ENCODE measurements around the gene BST1. TPM values are rescaled to one million over a fixed set of nuclear protein-coding genes. Genes with fewer than 3 reads are reported as not detected.

The BST1 gene
- total and polyA plus RNA-seq, 10 of the 15 experiments (the other 5 are each of a cell fraction or from before 2014, with no cell fraction given), result 0.04 to 0.42 (median 0.11) TPM; not detected in 1

GRCh38 chr4:15738877-15739276 lies 36.0 kb downstream of the BST1 start (continued):
- TF ChIP-seq STAT3 (IDR thresholded peaks at IDR 0.05; ENCODE audit: low read depth, low read length) (no peak), IKZF1 (conservative IDR thresholded peaks at IDR 0.05) (no peak), STAT1 (conservative IDR thresholded peaks at IDR 0.05) (no peak), MYC (IDR thresholded peaks at IDR 0.05; ENCODE audit: insufficient read depth, insufficient read length, insufficient replicate concordance, low read length, severe bottlenecking) (no peak)

- in situ Hi-C loops (cut with MboI), result no loop called here
- ATAC-seq (no peak), FAIRE-seq (no peak), DNase-seq (ENCODE audit: low read depth, low spot score) (no peak)
- Histone ChIP-seq H3K4me3 (no peak overlapping the region), H3K36me3 (ENCODE audit: control insufficient read depth in 2 of 2, insufficient read depth in 2 of 2, low read length in 1 of 2) (no peaks in the 10 kb centered on the region), H3K4me1 (ENCODE audit: control insufficient read depth, insufficient read depth, low read length) (no peaks in the 10 kb centered on the region), H3K9ac (ENCODE audit: control insufficient read depth, insufficient read depth, low read length) (no peak overlapping the region), H3K79me2 (ENCODE audit: control insufficient read depth, insufficient read depth, low read length) (no peaks in the 10 kb centered on the region), H4K20me1 (ENCODE audit: control insufficient read depth, insufficient read depth) (no peaks in the 10 kb centered on the region), H2AFZ (ENCODE audit: control insufficient read depth, low read depth, low read length) (no peak overlapping the region), H3K9me3 (replicated peaks; ENCODE audit: control insufficient read depth, insufficient read depth, low read length) (no peaks in the 10 kb centered on the region; the same call in 1 of the 3 replicates), H3K27me3 (replicated peaks in 1 of 2; ENCODE audit: control insufficient read depth in 2 of 2, insufficient read depth in 2 of 2, low read length in 1 of 2) (no peaks in the 10 kb centered on the region; a peak in 1 of 4 replicates), H3K27ac (ENCODE audit: control insufficient read depth, insufficient read depth) (no peak overlapping the region), H3K4me2 (ENCODE audit: control insufficient read depth, insufficient read depth) (no peak overlapping the region)
- intact Hi-C loops (cut with micrococcal nuclease; ENCODE audit: unreplicated experiment), result no loop called here
- ChIA-PET SMC1A (ENCODE audit: uncharacterized antibody, unreplicated experiment) (interaction anchor here (0.9 to 3.7 kb wide), 5 partner anchors 10 to 215 kb away, joined by 3 to 29 read pairs (median 3); no protein-coding TSS in a partner anchor), CTCF (interaction anchor here (0.8 to 1.9 kb wide), 5 partner anchors 10 to 142 kb away, joined by 3 to 8 read pairs (median 5); no protein-coding TSS in a partner anchor), RAD21 (ENCODE audit: unreplicated experiment) (interaction anchor here (1.1 kb wide), 1 partner anchor 65 kb away, joined by 3 read pairs; no protein-coding TSS in a partner anchor), POLR2A (no interaction called here)
- TF ChIP-seq SMAD1 (IDR thresholded peaks at IDR 0.05; ENCODE audit: low read depth, partially characterized antibody) (no peak), RAD21 (IDR thresholded peaks at IDR 0.05; ENCODE audit: insufficient read depth, low read depth, low read length) (no peak), IKZF1 (conservative IDR thresholded peaks at IDR 0.05) (no peak), SIX5 (IDR thresholded peaks at IDR 0.05; ENCODE audit: low read depth, low read length, severe bottlenecking) (no peak), YBX1 (IDR thresholded peaks at IDR 0.05) (no peak), SUPT20H (IDR thresholded peaks at IDR 0.05; ENCODE audit: borderline replicate concordance, control insufficient read depth, low read depth, low read length) (no peak), ZNF207 (IDR thresholded peaks at IDR 0.05; ENCODE audit: borderline replicate concordance) (no peak), BHLHE40 (IDR thresholded peaks at IDR 0.05; ENCODE audit: borderline replicate concordance in 1 of 2, low read depth in 2 of 2, low read length in 1 of 2) (no peak), USF1 (IDR thresholded peaks at IDR 0.05; ENCODE audit: borderline replicate concordance, extremely low read length, insufficient read depth, low read depth, low read length) (no peak), MYC (IDR thresholded peaks at IDR 0.05; ENCODE audit: insufficient read depth, insufficient read length, insufficient replicate concordance, low read length, severe bottlenecking) (no peak), IRF3 (IDR thresholded peaks at IDR 0.05) (no peak)
- WGBS (ENCODE audit: insufficient coverage, insufficient replicate concordance, low lambda C conversion rate, missing lambda C conversion rate), result 47% methylated on average over 11 of the region's 11 CpGs
- no TSS peak for BruUV-seq (replicated peaks)
Observed at GRCh38 chr4:15740764-15741404, 38.0 kb downstream of the BST1 start.
